Activated CD4-positive, alpha-beta memory T cell treated with anti-CD3 and anti-CD28 coated beads, Interleukin-2, amount 10 ng/mL, durations not matched to agents 7 days and 5 days (primary cell): ENCODE results near the gene MTX2. TPM values are rescaled to one million over a fixed set of nuclear protein-coding genes. Genes with fewer than 3 reads are reported as not detected.

Experiments
- total RNA-seq, 2 experiments: library from RNA; stranded (reverse); gene quantifications; one replicate each; pipeline ENCODE4 v1.2.3, GENCODE V29; 2021

The MTX2 gene
- total RNA-seq, 2 experiments from 2014 or later: 12.2 to 15.1 TPM

Other genes starting within 250 kb of the MTX2 start
- gene EVX2, start 185.5 kb upstream of the MTX2 start, total RNA-seq: not detected
- not detected for gene HOXD13, start 176.7 kb upstream of the MTX2 start, total RNA-seq
- not detected for gene HOXD12, start 169.6 kb upstream of the MTX2 start, total RNA-seq
- not detected for gene HOXD11, start 162.2 kb upstream of the MTX2 start, total RNA-seq
- not detected for gene HOXD10, start 152.7 kb upstream of the MTX2 start, total RNA-seq
- gene HOXD9, start 146.7 kb upstream of the MTX2 start, total RNA-seq: not detected
- not detected for gene HOXD8, start 139.7 kb upstream of the MTX2 start, total RNA-seq
- gene HOXD4, start 117.9 kb upstream of the MTX2 start, total RNA-seq: not detected
- gene HOXD3, start 112.1 kb upstream of the MTX2 start, total RNA-seq: not detected
- gene HOXD1, start 80.8 kb upstream of the MTX2 start, total RNA-seq: not detected